H9 (cell line): ENCODE data around the gene SLC35F3. TPM values are rescaled to one million over a fixed set of nuclear protein-coding genes. Genes with fewer than 3 reads are reported as not detected.
"Not testable (repeated sequence)": the region's sequence is repeated elsewhere in the genome, so short reads cannot be mapped to it uniquely, and the experiment has no call there.

ENCODE experiments used
- DNase-seq: peaks from one replicate; pipeline ENCODE4 v3.0.0-alpha.2; 2017
- H2AFZ ChIP-seq: one replicate; pipeline ENCODE4 v1.6.1; 2013; ENCODE audit warnings: mild to moderate bottlenecking, low read length, control low read depth, moderate library complexity
- H2AK5ac ChIP-seq: 2 replicates; pipeline ENCODE4 v1.6.1; 2013; ENCODE audit warnings: low read length, control low read depth, mixed read lengths; ENCODE audit not compliant: insufficient read length
- H2BK120ac ChIP-seq: one replicate; pipeline ENCODE4 v1.6.1; 2013; ENCODE audit warnings: low read depth, mild to moderate bottlenecking, low read length, control low read depth, inconsistent platforms; ENCODE audit not compliant: poor library complexity, severe bottlenecking
- H2BK12ac ChIP-seq: 2 replicates; pipeline ENCODE4 v1.6.1; 2013; ENCODE audit warnings: low read length, control low read depth, mixed read lengths, low read depth; ENCODE audit not compliant: insufficient read length
- H2BK15ac ChIP-seq: 2 replicates; pipeline ENCODE4 v1.6.1; 2013; ENCODE audit warnings: low read depth, low read length, control low read depth
- H2BK20ac ChIP-seq: one replicate; pipeline ENCODE4 v1.6.1; 2013; ENCODE audit warnings: low read depth, mild to moderate bottlenecking, low read length, control low read depth, inconsistent platforms; ENCODE audit not compliant: poor library complexity, severe bottlenecking
- H2BK5ac ChIP-seq: 2 replicates; pipeline ENCODE4 v1.6.1; 2013; ENCODE audit warnings: low read length, control low read depth, mixed read lengths; ENCODE audit not compliant: insufficient read length
- H3K14ac ChIP-seq: 2 replicates; pipeline ENCODE4 v1.6.1; 2013; ENCODE audit warnings: low read length, control low read depth; ENCODE audit not compliant: insufficient read depth
- H3K18ac ChIP-seq: 2 replicates; pipeline ENCODE4 v1.6.1; 2013; ENCODE audit warnings: low read depth, mild to moderate bottlenecking, mixed read lengths, low read length, control low read depth; ENCODE audit not compliant: insufficient read length
- H3K23ac ChIP-seq: 2 replicates; pipeline ENCODE4 v1.6.1; 2013; ENCODE audit warnings: low read length, control low read depth, mixed read lengths, low read depth; ENCODE audit not compliant: insufficient read length
- H3K23me2 ChIP-seq: 2 replicates; pipeline ENCODE4 v1.6.1; 2013; ENCODE audit warnings: low read depth, mild to moderate bottlenecking, mixed read lengths, low read length, control low read depth; ENCODE audit not compliant: insufficient read length, poor library complexity, severe bottlenecking
- H3K27ac ChIP-seq: 2 replicates; pipeline ENCODE4 v1.5.1; 2013; ENCODE audit warnings: low read length, control low read depth, mixed read lengths, low read depth; ENCODE audit not compliant: insufficient read length
- H3K27me3 ChIP-seq: 2 replicates; pipeline ENCODE4 v1.6.1; 2013; ENCODE audit warnings: low read length, control low read depth, inconsistent platforms; ENCODE audit not compliant: insufficient read depth
- H3K4ac ChIP-seq: 2 replicates; pipeline ENCODE4 v1.6.1; 2013; ENCODE audit warnings: low read depth, mild to moderate bottlenecking, control low read depth, inconsistent platforms, low read length, moderate library complexity
- H3K4me1 ChIP-seq: 2 replicates; pipeline ENCODE4 v1.6.1; 2013; ENCODE audit warnings: low read length, control low read depth, inconsistent platforms; ENCODE audit not compliant: insufficient read depth
- H3K4me2 ChIP-seq: 2 replicates; pipeline ENCODE4 v1.6.1; 2013; ENCODE audit warnings: low read length, control low read depth, mixed read lengths; ENCODE audit not compliant: insufficient read length, insufficient read depth
- H3K56ac ChIP-seq: 2 replicates; pipeline ENCODE4 v1.6.1; 2013; ENCODE audit warnings: low read depth, mild to moderate bottlenecking, mixed read lengths, low read length, control low read depth; ENCODE audit not compliant: insufficient read length
- H3K79me1 ChIP-seq: 2 replicates; pipeline ENCODE4 v1.6.1; 2013; ENCODE audit warnings: low read depth, mild to moderate bottlenecking, moderate library complexity, low read length, control low read depth, inconsistent platforms; ENCODE audit not compliant: insufficient read depth, poor library complexity, severe bottlenecking
- H3K79me2 ChIP-seq: 2 replicates; pipeline ENCODE4 v1.6.1; 2013; ENCODE audit warnings: low read length, control low read depth, inconsistent platforms; ENCODE audit not compliant: insufficient read depth
- H3K9ac ChIP-seq: 2 replicates; pipeline ENCODE4 v1.6.1; 2013; ENCODE audit warnings: low read length, control low read depth, mixed read lengths; ENCODE audit not compliant: insufficient read length; ENCODE audit errors: extremely low read depth
- H3K9me3 ChIP-seq: one replicate; pipeline ENCODE4 v1.6.1; 2013; ENCODE audit warnings: low read depth, low read length, inconsistent platforms; ENCODE audit not compliant: control insufficient read depth
- H3T11ph ChIP-seq: one replicate; pipeline ENCODE4 v1.6.1; 2013; ENCODE audit warnings: mild to moderate bottlenecking, low read length, control low read depth, inconsistent platforms
- H4K20me1 ChIP-seq: one replicate; pipeline ENCODE4 v1.6.1; 2013; ENCODE audit not compliant: control insufficient read depth, insufficient read length, insufficient read depth
- H4K5ac ChIP-seq: 2 replicates; pipeline ENCODE4 v1.6.1; 2013; ENCODE audit warnings: low read depth, mild to moderate bottlenecking, mixed read lengths, low read length, control low read depth; ENCODE audit not compliant: insufficient read length
- H4K8ac ChIP-seq: replicated peaks from 2 replicates; pipeline ENCODE4 v1.6.1; 2013; ENCODE audit warnings: low read length, control low read depth, mixed read lengths, low read depth; ENCODE audit not compliant: insufficient read length
- H4K91ac ChIP-seq: 2 replicates; pipeline ENCODE4 v1.6.1; 2013; ENCODE audit warnings: low read depth, mild to moderate bottlenecking, moderate library complexity, mixed read lengths, low read length, control low read depth; ENCODE audit not compliant: insufficient read length
- H3K27ac Mint-ChIP-seq, 3 experiments: 2 replicates in 2 of 3; 3 replicates in 1 of 3; pipeline ENCODE4 v1.8.0; 2020 to 2021; ENCODE audit warnings: mixed read lengths in 3 of 3, mild to moderate bottlenecking in 1 of 3, moderate library complexity in 1 of 3
- H3K27me3 Mint-ChIP-seq: 2 replicates; pipeline ENCODE4 v1.8.0; 2021; ENCODE audit warnings: low read depth, mild to moderate bottlenecking, moderate library complexity, mixed read lengths
- H3K36me3 Mint-ChIP-seq, 3 experiments: 2 replicates in 2 of 3; 3 replicates in 1 of 3; pipeline ENCODE4 v1.8.0; 2020 to 2021; ENCODE audit warnings: low read depth in 3 of 3, mixed read lengths in 3 of 3; ENCODE audit not compliant: insufficient read depth in 1 of 3
- H3K4me1 Mint-ChIP-seq, 2 experiments: 2 replicates each; pipeline ENCODE4 v1.8.0; 2020; ENCODE audit warnings: mixed read lengths in 2 of 2
- H3K4me3 Mint-ChIP-seq, 2 experiments: 2 replicates in 1 of 2; 3 replicates in 1 of 2; pipeline ENCODE4 v1.8.0; 2020 to 2021; ENCODE audit warnings: mild to moderate bottlenecking in 2 of 2, mixed read lengths in 2 of 2, moderate library complexity in 1 of 2
- H3K9me3 Mint-ChIP-seq, 2 experiments: 2 replicates in 1 of 2; 3 replicates in 1 of 2; pipeline ENCODE4 v1.8.0; 2020; ENCODE audit warnings: mild to moderate bottlenecking in 2 of 2, mixed read lengths in 2 of 2, moderate library complexity in 1 of 2
- WGBS: extraction: QIAGEN DNeasy Blood & Tissue Kit; methylation state at CpG from one replicate; pipeline ENCODE4 v1.1.7; 2013; ENCODE audit warnings: missing lambda C conversion rate, low lambda C conversion rate, mixed read lengths; ENCODE audit not compliant: insufficient read length; ENCODE audit errors: extremely low coverage; 5-methylcytosine and 5-hydroxymethylcytosine counted together
- total RNA-seq: library from RNA; stranded (reverse); gene quantifications from 2 replicates; pipeline ENCODE4 v1.2.1, GENCODE V29; 2021
- TF ChIP-seq, protein P1 (sequence below): fragments of 200-600 bp; sonication (generic); conservative IDR thresholded peaks from 3 replicates; pipeline ENCODE4 v1.8.0; 2021; ENCODE audit warnings: antibody characterized with exemption, mild to moderate bottlenecking

SLC35F3 gene
- total RNA-seq, 1 experiment from 2014 or later: 0.81 TPM

- no peak overlapping the region for H2AFZ ChIP-seq
- H3K27me3 ChIP-seq: no peaks in the 10 kb centered on the region
- Mint-ChIP-seq H3K4me3 (no peak overlapping the region), H3K27ac (no peak overlapping the region), H3K27me3 (peaks cover 2% of the 10 kb centered on the region), H3K4me1 (peaks cover 0 to 4% of the 10 kb centered on the region in 2 experiments; a peak in 1 of 4 replicates), H3K36me3 (no peaks in the 10 kb centered on the region), H3K9me3 (no peaks in the 10 kb centered on the region)
- H3K9me3 ChIP-seq: no peaks in the 10 kb centered on the region
- no peak overlapping the region for H3K18ac ChIP-seq
- no peak overlapping the region for H2BK12ac ChIP-seq
- no peak overlapping the region for H3T11ph ChIP-seq
- H3K14ac ChIP-seq: no peak overlapping the region
- H2BK120ac ChIP-seq: no peak overlapping the region
- H2BK15ac ChIP-seq: no peak overlapping the region
- no peak overlapping the region for H3K56ac ChIP-seq
- H4K91ac ChIP-seq: no peak overlapping the region
- WGBS: no CpG with 5 or more reads among the region's 3 CpGs
- H4K20me1 ChIP-seq: no peaks in the 10 kb centered on the region
- H2BK5ac ChIP-seq: no peak overlapping the region
- H3K79me2 ChIP-seq: no peaks in the 10 kb centered on the region
- no peak overlapping the region for H3K9ac ChIP-seq
- no peak overlapping the region for H3K27ac ChIP-seq
- no peaks in the 10 kb centered on the region for H3K79me1 ChIP-seq
- no peak overlapping the region for H4K5ac ChIP-seq
- H3K4me2 ChIP-seq: no peak overlapping the region
- H2AK5ac ChIP-seq: no peak overlapping the region
- H4K8ac ChIP-seq: no peak overlapping the region
- H3K23me2 ChIP-seq: no peaks in the 10 kb centered on the region
- no peaks in the 10 kb centered on the region for H3K4me1 ChIP-seq
- DNase-seq: no peak
- no peak overlapping the region for H2BK20ac ChIP-seq
- no peak overlapping the region for H3K23ac ChIP-seq
- no peak overlapping the region for H3K4ac ChIP-seq
- TF ChIP-seq, protein P1, sequence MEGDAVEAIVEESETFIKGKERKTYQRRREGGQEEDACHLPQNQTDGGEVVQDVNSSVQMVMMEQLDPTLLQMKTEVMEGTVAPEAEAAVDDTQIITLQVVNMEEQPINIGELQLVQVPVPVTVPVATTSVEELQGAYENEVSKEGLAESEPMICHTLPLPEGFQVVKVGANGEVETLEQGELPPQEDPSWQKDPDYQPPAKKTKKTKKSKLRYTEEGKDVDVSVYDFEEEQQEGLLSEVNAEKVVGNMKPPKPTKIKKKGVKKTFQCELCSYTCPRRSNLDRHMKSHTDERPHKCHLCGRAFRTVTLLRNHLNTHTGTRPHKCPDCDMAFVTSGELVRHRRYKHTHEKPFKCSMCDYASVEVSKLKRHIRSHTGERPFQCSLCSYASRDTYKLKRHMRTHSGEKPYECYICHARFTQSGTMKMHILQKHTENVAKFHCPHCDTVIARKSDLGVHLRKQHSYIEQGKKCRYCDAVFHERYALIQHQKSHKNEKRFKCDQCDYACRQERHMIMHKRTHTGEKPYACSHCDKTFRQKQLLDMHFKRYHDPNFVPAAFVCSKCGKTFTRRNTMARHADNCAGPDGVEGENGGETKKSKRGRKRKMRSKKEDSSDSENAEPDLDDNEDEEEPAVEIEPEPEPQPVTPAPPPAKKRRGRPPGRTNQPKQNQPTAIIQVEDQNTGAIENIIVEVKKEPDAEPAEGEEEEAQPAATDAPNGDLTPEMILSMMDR: no peak
Measured at GRCh38 chr1:234355782-234356510, 451.5 kb downstream of the SLC35F3 start.

GRCh38 chr1:234356615-234357269 lies 452.3 kb downstream of the SLC35F3 start:
- WGBS: no CpG with 5 or more reads among the region's 35 CpGs
- not testable (repeated sequence) for H3K27ac Mint-ChIP-seq, H3K4me3 Mint-ChIP-seq, H2AK5ac ChIP-seq, H4K91ac ChIP-seq, H3K79me1 ChIP-seq, H3K4ac ChIP-seq, H3K9me3 ChIP-seq, H3K27ac ChIP-seq, H3K79me2 ChIP-seq, H3K56ac ChIP-seq, H3K9me3 Mint-ChIP-seq, H2BK15ac ChIP-seq, H3K18ac ChIP-seq, H2BK12ac ChIP-seq, H3K4me2 ChIP-seq, H3K9ac ChIP-seq, H4K5ac ChIP-seq, H3K23me2 ChIP-seq, H3K14ac ChIP-seq, H2AFZ ChIP-seq, H4K20me1 ChIP-seq, H3K27me3 Mint-ChIP-seq, H3K4me1 Mint-ChIP-seq, H3T11ph ChIP-seq, H3K27me3 ChIP-seq, H2BK5ac ChIP-seq, H3K36me3 Mint-ChIP-seq, H4K8ac ChIP-seq, H3K4me1 ChIP-seq, DNase-seq, H3K23ac ChIP-seq, H2BK20ac ChIP-seq, H2BK120ac ChIP-seq
